Measurements from ENCODE around the gene TMEM254.

DNA sequence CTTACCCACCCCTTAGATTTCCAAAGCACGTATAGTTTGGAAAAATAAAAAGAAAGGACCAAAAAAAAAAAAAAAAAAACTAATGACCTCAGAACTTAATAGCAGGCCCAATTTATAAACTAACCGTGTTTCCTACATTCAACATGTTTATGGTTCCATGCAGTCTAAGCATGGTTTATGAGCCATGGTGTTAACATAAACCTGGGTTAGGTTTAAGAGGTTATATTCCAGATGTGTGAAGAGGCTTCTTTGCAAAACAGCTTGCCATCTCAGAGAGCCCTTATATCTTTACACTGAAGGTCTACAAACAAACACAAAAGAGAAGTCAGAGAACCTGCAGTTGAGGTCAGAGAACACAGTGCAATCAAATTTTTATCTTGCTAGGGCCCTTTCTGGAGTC is 15.8 kb downstream of the TMEM254 start:
- TF ChIP-seq, protein P1, sequence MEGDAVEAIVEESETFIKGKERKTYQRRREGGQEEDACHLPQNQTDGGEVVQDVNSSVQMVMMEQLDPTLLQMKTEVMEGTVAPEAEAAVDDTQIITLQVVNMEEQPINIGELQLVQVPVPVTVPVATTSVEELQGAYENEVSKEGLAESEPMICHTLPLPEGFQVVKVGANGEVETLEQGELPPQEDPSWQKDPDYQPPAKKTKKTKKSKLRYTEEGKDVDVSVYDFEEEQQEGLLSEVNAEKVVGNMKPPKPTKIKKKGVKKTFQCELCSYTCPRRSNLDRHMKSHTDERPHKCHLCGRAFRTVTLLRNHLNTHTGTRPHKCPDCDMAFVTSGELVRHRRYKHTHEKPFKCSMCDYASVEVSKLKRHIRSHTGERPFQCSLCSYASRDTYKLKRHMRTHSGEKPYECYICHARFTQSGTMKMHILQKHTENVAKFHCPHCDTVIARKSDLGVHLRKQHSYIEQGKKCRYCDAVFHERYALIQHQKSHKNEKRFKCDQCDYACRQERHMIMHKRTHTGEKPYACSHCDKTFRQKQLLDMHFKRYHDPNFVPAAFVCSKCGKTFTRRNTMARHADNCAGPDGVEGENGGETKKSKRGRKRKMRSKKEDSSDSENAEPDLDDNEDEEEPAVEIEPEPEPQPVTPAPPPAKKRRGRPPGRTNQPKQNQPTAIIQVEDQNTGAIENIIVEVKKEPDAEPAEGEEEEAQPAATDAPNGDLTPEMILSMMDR (conservative IDR thresholded peaks at IDR 0.05 in 1 of 2, IDR thresholded peaks at IDR 0.05 in 1 of 2; ENCODE audit: low read depth in 1 of 2, low read length in 2 of 2), result no peak
- TF ChIP-seq EZH2 (IDR thresholded peaks at IDR 0.05; ENCODE audit: low read length, missing control alignments), result no peak
